ENCODE results near the gene PCSK6. TPM values are rescaled to one million over a fixed set of nuclear protein-coding genes. Genes with fewer than 3 reads are reported as not detected.

PCSK6 gene
- total and polyA plus RNA-seq, 8 donors, result 2.8 to 91.5 (median 17.8) TPM

DNA sequence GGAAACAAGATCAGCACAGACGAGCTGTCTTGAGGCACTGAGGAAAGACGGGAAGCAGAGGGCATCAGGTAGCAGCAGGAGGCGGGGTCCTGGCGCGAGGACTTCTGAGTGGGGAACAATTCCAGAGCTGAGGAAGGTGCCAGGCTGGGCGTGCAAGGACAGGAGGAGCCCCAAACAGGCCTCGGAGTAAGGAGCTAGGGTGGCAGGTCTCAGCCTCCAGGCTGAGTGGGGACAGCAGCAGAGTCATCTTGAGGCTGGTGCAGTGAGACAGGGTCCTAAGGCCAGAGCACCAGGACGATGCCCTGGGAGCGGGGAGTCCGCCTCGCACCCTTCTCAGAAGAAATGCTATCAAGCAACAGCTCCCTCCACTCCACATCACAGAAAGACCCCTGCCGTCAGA, 78.4 kb downstream of the PCSK6 start:
- no peak for TF ChIP-seq POLR2A (IDR thresholded peaks at IDR 0.05)
- TF ChIP-seq EP300 (IDR thresholded peaks at IDR 0.05), result no peak
- TF ChIP-seq, protein P1, sequence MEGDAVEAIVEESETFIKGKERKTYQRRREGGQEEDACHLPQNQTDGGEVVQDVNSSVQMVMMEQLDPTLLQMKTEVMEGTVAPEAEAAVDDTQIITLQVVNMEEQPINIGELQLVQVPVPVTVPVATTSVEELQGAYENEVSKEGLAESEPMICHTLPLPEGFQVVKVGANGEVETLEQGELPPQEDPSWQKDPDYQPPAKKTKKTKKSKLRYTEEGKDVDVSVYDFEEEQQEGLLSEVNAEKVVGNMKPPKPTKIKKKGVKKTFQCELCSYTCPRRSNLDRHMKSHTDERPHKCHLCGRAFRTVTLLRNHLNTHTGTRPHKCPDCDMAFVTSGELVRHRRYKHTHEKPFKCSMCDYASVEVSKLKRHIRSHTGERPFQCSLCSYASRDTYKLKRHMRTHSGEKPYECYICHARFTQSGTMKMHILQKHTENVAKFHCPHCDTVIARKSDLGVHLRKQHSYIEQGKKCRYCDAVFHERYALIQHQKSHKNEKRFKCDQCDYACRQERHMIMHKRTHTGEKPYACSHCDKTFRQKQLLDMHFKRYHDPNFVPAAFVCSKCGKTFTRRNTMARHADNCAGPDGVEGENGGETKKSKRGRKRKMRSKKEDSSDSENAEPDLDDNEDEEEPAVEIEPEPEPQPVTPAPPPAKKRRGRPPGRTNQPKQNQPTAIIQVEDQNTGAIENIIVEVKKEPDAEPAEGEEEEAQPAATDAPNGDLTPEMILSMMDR (IDR thresholded peaks at IDR 0.05), result no peak
- TF ChIP-seq POLR2AphosphoS5 (IDR thresholded peaks at IDR 0.05), result no peak
- no peak overlapping the region for H3K27ac ChIP-seq
- WGBS, 5 donors, result 82 to 95% (median 91%) methylated on average over 12 of the region's 12 CpGs
- H3K4me3 ChIP-seq, result no peak overlapping the region
- DNase-seq, result peak in 1 of 2 donors; percentile 15
- H3K27me3 ChIP-seq, result no peaks in the 10 kb centered on the region
- no peaks in the 10 kb centered on the region for H3K4me1 ChIP-seq
- H3K9me3 ChIP-seq, result no peaks in the 10 kb centered on the region
- H3K36me3 ChIP-seq, result no peaks in the 10 kb centered on the region
- intact Hi-C loops (cut with DNase I; ENCODE audit: low total_unique reads), result no loop called here

- intact Hi-C loops (cut with DNase I; ENCODE audit: low total_unique reads), result no loop called here
- Histone ChIP-seq H3K4me3 (no peak overlapping the region), H3K36me3 (no peaks in the 10 kb centered on the region), H3K27ac (no peak overlapping the region), H3K9me3 (no peaks in the 10 kb centered on the region), H3K4me1 (no peaks in the 10 kb centered on the region), H3K27me3 (no peaks in the 10 kb centered on the region)
- DNase-seq, result peak in 1 of 2 donors; percentile 11
- TF ChIP-seq, protein P1 (IDR thresholded peaks at IDR 0.05), result no peak
- TF ChIP-seq POLR2AphosphoS5 (IDR thresholded peaks at IDR 0.05) (no peak), EP300 (IDR thresholded peaks at IDR 0.05) (no peak), POLR2A (IDR thresholded peaks at IDR 0.05) (no peak)
- WGBS, 5 donors, result 84 to 90% (median 88%) methylated on average over 7 of the region's 7 CpGs
Observed at GRCh38 chr15:101410612-101411011, 78.9 kb downstream of the PCSK6 start.

GRCh38 chr15:101409621-101410020, 79.9 kb downstream of the PCSK6 start:
- Histone ChIP-seq H3K9me3 (no peaks in the 10 kb centered on the region), H3K36me3 (no peaks in the 10 kb centered on the region), H3K4me1 (no peaks in the 10 kb centered on the region), H3K27ac (no peak overlapping the region), H3K27me3 (no peaks in the 10 kb centered on the region), H3K4me3 (no peak overlapping the region)
- DNase-seq, result peak in 1 of 2 donors; percentile 14
- WGBS, 5 donors, result 86 to 98% (median 91%) methylated on average over 4 of the region's 4 CpGs
- intact Hi-C loops (cut with DNase I; ENCODE audit: low total_unique reads), result no loop called here
- no peak for TF ChIP-seq EP300 (IDR thresholded peaks at IDR 0.05)

- intact Hi-C loops (cut with DNase I; ENCODE audit: low total_unique reads), result no loop called here
- H3K4me3 ChIP-seq, result no peak overlapping the region
- H3K36me3 ChIP-seq, result no peaks in the 10 kb centered on the region
- peak in 1 of 2 donors; percentile 19 for DNase-seq
- TF ChIP-seq, protein P1 (IDR thresholded peaks at IDR 0.05), result no peak
- no peak for TF ChIP-seq POLR2AphosphoS5 (IDR thresholded peaks at IDR 0.05)
- TF ChIP-seq EP300 (IDR thresholded peaks at IDR 0.05), result no peak
- no peak for TF ChIP-seq POLR2A (IDR thresholded peaks at IDR 0.05)
- H3K4me1 ChIP-seq, result no peaks in the 10 kb centered on the region
- no peak overlapping the region for H3K27ac ChIP-seq
- WGBS, 5 donors, result 84 to 93% (median 90%) methylated on average over 20 to 23 of the region's 23 CpGs
- no peaks in the 10 kb centered on the region for H3K27me3 ChIP-seq
- no peaks in the 10 kb centered on the region for H3K9me3 ChIP-seq
Observed at GRCh38 chr15:101407966-101408775, 81.3 kb downstream of the PCSK6 start.

DNA sequence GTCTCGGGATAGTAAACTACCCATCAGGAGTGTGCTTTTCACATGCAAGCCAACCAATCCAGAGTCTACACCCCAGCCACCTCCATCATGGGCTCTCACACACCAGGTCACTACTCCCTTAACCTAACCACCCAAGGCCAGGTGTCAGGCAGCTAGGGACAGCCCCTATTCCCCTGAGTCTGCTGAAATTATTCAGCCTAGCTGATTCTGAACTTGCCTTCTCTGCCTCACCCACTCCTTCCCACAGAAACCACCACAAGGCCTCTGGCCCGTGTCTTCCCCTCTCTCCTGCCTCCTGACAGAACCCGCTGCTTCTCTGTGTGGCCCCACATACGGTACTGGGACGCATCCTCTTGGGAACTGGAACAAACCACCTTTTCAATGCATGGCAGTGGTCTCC, 82.1 kb downstream of the PCSK6 start:
- H3K9me3 ChIP-seq, result no peaks in the 10 kb centered on the region
- H3K27me3 ChIP-seq, result no peaks in the 10 kb centered on the region
- H3K4me1 ChIP-seq, result no peaks in the 10 kb centered on the region
- H3K4me3 ChIP-seq, result no peak overlapping the region
- no peak overlapping the region for H3K27ac ChIP-seq
- intact Hi-C loops (cut with DNase I; ENCODE audit: low total_unique reads), result no loop called here
- 73 to 90% (median 85%) methylated on average over 5 of the region's 5 CpGs for WGBS, 5 donors
- TF ChIP-seq POLR2A (IDR thresholded peaks at IDR 0.05) (no peak), POLR2AphosphoS5 (IDR thresholded peaks at IDR 0.05) (no peak), EP300 (IDR thresholded peaks at IDR 0.05) (no peak)
- TF ChIP-seq, protein P1 (IDR thresholded peaks at IDR 0.05), result no peak
- peak in 1 of 2 donors; percentile 0 for DNase-seq
- no peaks in the 10 kb centered on the region for H3K36me3 ChIP-seq

All from stomach (tissue), 9 donors.